ENCODE results near the gene DLG2. TPM values are rescaled to one million over a fixed set of nuclear protein-coding genes. Genes with fewer than 3 reads are reported as not detected.

Gene DLG2
- total and polyA plus RNA-seq, 2 donors, result 4.8 to 6.6 TPM

DNA sequence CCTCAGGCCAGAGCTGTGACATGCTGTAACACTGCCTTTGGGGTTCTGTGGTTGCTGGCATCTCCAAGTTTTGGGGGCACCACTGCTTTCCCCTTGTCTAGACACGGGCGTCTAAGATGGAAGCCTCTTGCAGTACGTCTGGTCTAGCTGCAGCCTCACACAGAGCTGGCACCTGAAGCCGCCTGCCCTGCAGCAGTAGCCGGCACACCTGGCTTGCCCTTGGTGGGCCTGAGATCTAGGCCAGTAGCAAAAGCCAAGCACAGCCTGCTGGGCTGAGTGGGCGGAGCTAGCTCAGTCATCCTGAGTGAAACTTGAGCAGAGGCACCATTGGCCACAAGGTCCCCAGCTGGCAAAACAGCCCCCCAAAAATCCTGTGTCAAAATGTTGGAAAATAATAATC is 154.2 kb downstream of the DLG2 start:
- Histone ChIP-seq H3K27ac (ENCODE audit: low read depth in 1 of 2, low read length in 1 of 2) (no peak overlapping the region), H3K4me3 (ENCODE audit: low read length in 2 of 2) (no peak overlapping the region), H3K36me3 (ENCODE audit: control insufficient read depth in 2 of 2, insufficient read depth in 2 of 2, low read length in 1 of 2) (no peaks in the 10 kb centered on the region), H3K4me1 (ENCODE audit: control insufficient read depth in 2 of 2, insufficient read depth in 2 of 2, low read length in 2 of 2) (no peaks in the 10 kb centered on the region), H3K9me3 (ENCODE audit: control insufficient read depth in 2 of 2, insufficient read depth in 1 of 2, low read length in 1 of 2) (peaks cover 0 to 13% of the 10 kb centered on the region in 2 donors), H3K27me3 (ENCODE audit: control insufficient read depth in 2 of 2, insufficient read depth in 1 of 2, low read length in 1 of 2) (no peaks in the 10 kb centered on the region)
- no peak for DNase-seq (ENCODE audit: low read depth in 6 of 9, low spot score in 9 of 9)
- 98% methylated on average over 6 of the region's 6 CpGs for WGBS

DNA sequence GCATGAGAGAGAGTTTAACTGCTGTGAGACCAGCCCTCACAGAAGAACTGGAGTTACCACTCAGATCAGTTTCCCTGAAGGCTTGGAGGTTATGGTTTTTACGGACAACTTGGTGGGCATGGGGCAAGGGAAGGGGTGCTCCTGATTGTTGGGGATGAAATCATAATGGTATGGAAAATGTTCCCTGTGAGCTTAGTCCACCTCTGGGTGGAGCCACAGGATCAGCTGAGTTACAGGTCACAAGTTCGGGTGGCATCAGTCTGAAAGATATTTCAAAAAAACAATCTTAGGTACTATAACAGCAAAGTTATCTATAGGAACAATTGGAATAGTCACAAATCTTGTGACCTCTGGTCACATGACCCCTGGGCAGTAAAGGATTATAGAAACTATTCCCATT is 162.9 kb downstream of the DLG2 start:
- WGBS, result 87% methylated on average over 2 of the region's 2 CpGs
- Histone ChIP-seq H3K36me3 (ENCODE audit: control insufficient read depth in 2 of 2, insufficient read depth in 2 of 2, low read length in 1 of 2) (no peaks in the 10 kb centered on the region), H3K27ac (ENCODE audit: low read depth in 1 of 2, low read length in 1 of 2) (no peak overlapping the region), H3K4me1 (ENCODE audit: control insufficient read depth in 2 of 2, insufficient read depth in 2 of 2, low read length in 2 of 2) (no peaks in the 10 kb centered on the region), H3K9me3 (ENCODE audit: control insufficient read depth in 2 of 2, insufficient read depth in 1 of 2, low read length in 1 of 2) (peaks cover 0 to 9% of the 10 kb centered on the region in 2 donors), H3K27me3 (ENCODE audit: control insufficient read depth in 2 of 2, insufficient read depth in 1 of 2, low read length in 1 of 2) (no peaks in the 10 kb centered on the region), H3K4me3 (ENCODE audit: low read length in 2 of 2) (no peak overlapping the region)
- no peak for DNase-seq (ENCODE audit: low read depth in 6 of 9, low spot score in 9 of 9)

DNA sequence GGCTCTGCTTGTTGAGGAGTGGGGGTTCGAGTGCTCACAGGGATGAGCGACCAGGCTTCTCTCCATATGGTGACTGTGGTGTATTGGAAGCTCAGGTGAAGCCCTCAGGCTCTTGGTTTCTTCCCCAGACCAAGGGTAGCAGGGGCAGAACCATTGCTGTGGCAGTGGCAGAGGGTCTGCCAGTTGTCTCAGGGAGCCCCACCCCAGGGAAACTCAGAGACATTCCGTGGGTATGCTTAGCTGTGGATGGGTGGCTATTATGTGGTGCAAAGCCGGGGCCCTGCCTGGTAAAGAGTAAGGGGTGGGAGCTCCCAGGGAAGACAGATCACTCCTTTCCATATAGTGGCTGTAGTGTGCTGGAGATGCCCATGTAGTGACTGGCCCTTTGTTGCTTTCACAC is 167.8 kb downstream of the DLG2 start:
- no peak overlapping the region for H3K4me3 ChIP-seq (ENCODE audit: low read length in 2 of 2)
- H3K27ac ChIP-seq (ENCODE audit: low read depth in 1 of 2, low read length in 1 of 2), result no peak overlapping the region
- H3K9me3 ChIP-seq (ENCODE audit: control insufficient read depth in 2 of 2, insufficient read depth in 1 of 2, low read length in 1 of 2), result peaks cover 0 to 15% of the 10 kb centered on the region in 2 donors
- DNase-seq (ENCODE audit: low read depth in 6 of 9, low spot score in 9 of 9), result no peak
- WGBS, result 89% methylated on average over 4 of the region's 4 CpGs
- no peaks in the 10 kb centered on the region for H3K36me3 ChIP-seq (ENCODE audit: control insufficient read depth in 2 of 2, insufficient read depth in 2 of 2, low read length in 1 of 2)
- H3K27me3 ChIP-seq (ENCODE audit: control insufficient read depth in 2 of 2, insufficient read depth in 1 of 2, low read length in 1 of 2), result no peaks in the 10 kb centered on the region
- H3K4me1 ChIP-seq (ENCODE audit: control insufficient read depth in 2 of 2, insufficient read depth in 2 of 2, low read length in 2 of 2), result no peaks in the 10 kb centered on the region

DNA sequence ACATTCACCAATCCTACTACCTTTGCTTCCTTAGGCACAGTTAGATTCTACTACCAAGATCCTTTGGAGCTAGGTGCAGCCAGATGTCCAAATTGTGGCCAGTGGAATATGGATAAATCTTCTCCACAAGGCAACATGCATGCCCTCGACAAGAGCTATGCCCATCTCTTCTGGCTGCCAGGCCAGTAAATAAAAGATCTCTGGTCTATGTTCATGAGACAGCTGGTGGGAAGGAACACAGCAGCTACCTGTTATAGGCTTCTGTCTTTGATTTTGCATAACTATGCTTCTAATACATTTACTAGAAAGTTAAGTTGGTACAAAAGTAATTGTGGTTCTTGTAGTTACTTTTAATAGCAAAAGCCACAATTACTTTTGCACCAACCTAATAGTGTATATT is 182.7 kb downstream of the DLG2 start:
- Histone ChIP-seq H3K36me3 (ENCODE audit: control insufficient read depth in 2 of 2, insufficient read depth in 2 of 2, low read length in 1 of 2) (no peaks in the 10 kb centered on the region), H3K9me3 (ENCODE audit: control insufficient read depth in 2 of 2, insufficient read depth in 1 of 2, low read length in 1 of 2) (no peaks in the 10 kb centered on the region), H3K27ac (ENCODE audit: low read depth in 1 of 2, low read length in 1 of 2) (no peak overlapping the region), H3K27me3 (ENCODE audit: control insufficient read depth in 2 of 2, insufficient read depth in 1 of 2, low read length in 1 of 2) (no peaks in the 10 kb centered on the region), H3K4me3 (ENCODE audit: low read length in 2 of 2) (no peak overlapping the region), H3K4me1 (ENCODE audit: control insufficient read depth in 2 of 2, insufficient read depth in 2 of 2, low read length in 2 of 2) (no peaks in the 10 kb centered on the region)
- no peak for DNase-seq (ENCODE audit: low read depth in 6 of 9, low spot score in 9 of 9)
- 92% methylated on average over 1 of the region's 1 CpG for WGBS

DNA sequence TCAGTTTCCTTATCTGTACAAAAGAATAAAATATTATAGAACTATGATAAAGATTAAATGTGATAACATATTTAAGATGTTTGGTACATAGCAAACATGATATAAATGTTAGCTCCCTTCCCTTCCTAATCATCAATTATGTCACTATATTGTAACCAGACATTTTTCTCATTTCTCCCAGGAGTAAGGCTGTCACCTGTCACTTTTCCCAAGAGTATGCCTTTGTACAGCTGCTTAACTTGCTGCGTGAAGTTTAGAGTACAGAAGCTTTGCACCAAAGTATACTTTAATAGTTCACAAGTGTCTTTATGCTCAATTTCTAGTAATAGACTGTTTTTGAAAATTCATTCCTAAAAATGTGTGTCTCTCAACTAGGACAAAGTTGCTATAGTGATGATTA is 186.9 kb downstream of the DLG2 start:
- no peak for DNase-seq (ENCODE audit: low read depth in 6 of 9, low spot score in 9 of 9)
- no peak overlapping the region for H3K4me3 ChIP-seq (ENCODE audit: low read length in 2 of 2)
- H3K27me3 ChIP-seq (ENCODE audit: control insufficient read depth in 2 of 2, insufficient read depth in 1 of 2, low read length in 1 of 2), result no peaks in the 10 kb centered on the region
- no peak overlapping the region for H3K27ac ChIP-seq (ENCODE audit: low read depth in 1 of 2, low read length in 1 of 2)
- 96% methylated on average over 1 of the region's 1 CpG for WGBS
- H3K36me3 ChIP-seq (ENCODE audit: control insufficient read depth in 2 of 2, insufficient read depth in 2 of 2, low read length in 1 of 2), result no peaks in the 10 kb centered on the region
- no peaks in the 10 kb centered on the region for H3K4me1 ChIP-seq (ENCODE audit: control insufficient read depth in 2 of 2, insufficient read depth in 2 of 2, low read length in 2 of 2)
- H3K9me3 ChIP-seq (ENCODE audit: control insufficient read depth in 2 of 2, insufficient read depth in 1 of 2, low read length in 1 of 2), result no peaks in the 10 kb centered on the region

DNA sequence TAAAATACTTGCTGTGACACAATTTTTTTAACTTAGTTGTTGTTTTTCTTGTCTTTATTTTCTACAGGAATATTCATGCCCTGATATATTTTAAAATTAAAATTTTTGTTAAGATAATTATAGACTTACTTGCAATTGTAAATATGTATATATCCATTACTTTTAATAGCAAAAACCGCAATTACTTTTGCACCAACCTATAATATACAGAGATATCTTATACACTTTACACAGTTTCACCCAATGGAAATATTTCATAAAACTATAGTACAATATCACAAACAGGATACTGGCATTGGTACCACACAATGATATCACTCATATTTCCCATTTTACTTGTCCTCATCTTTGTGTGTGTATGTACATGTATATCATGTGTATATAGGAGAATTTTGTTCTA is 188.8 kb downstream of the DLG2 start:
- no peaks in the 10 kb centered on the region for H3K9me3 ChIP-seq (ENCODE audit: control insufficient read depth in 2 of 2, insufficient read depth in 1 of 2, low read length in 1 of 2)
- no peaks in the 10 kb centered on the region for H3K36me3 ChIP-seq (ENCODE audit: control insufficient read depth in 2 of 2, insufficient read depth in 2 of 2, low read length in 1 of 2)
- H3K4me1 ChIP-seq (ENCODE audit: control insufficient read depth in 2 of 2, insufficient read depth in 2 of 2, low read length in 2 of 2), result no peaks in the 10 kb centered on the region
- DNase-seq (ENCODE audit: low read depth in 6 of 9, low spot score in 9 of 9), result no peak
- H3K27ac ChIP-seq (ENCODE audit: low read depth in 1 of 2, low read length in 1 of 2), result no peak overlapping the region
- 94% methylated on average over 1 of the region's 1 CpG for WGBS
- no peak overlapping the region for H3K4me3 ChIP-seq (ENCODE audit: low read length in 2 of 2)
- no peaks in the 10 kb centered on the region for H3K27me3 ChIP-seq (ENCODE audit: control insufficient read depth in 2 of 2, insufficient read depth in 1 of 2, low read length in 1 of 2)

DNA sequence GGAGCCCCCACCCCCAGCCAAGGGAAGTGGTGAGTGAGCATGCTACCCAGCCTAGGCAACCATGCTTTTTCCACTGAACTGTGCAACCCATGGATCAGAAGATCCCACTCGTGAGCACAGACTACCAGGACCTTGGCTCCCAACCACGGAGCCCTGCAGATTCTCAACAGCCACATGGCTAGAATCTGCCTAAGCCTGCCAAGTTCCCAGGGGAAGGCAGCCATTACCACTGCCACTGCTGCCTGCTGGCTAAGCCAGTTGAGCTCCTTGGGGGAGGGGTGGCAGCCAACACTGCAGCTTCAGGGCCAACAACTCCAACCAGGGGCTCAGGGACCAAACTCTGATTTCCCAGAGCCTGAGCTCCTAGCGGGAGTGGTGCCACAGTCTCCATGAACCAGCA is 195.8 kb downstream of the DLG2 start:
- Histone ChIP-seq H3K4me3 (ENCODE audit: low read length in 2 of 2) (no peak overlapping the region), H3K9me3 (ENCODE audit: control insufficient read depth in 2 of 2, insufficient read depth in 1 of 2, low read length in 1 of 2) (peaks cover 0 to 9% of the 10 kb centered on the region in 2 donors), H3K27ac (ENCODE audit: low read depth in 1 of 2, low read length in 1 of 2) (no peak overlapping the region), H3K27me3 (ENCODE audit: control insufficient read depth in 2 of 2, insufficient read depth in 1 of 2, low read length in 1 of 2) (no peaks in the 10 kb centered on the region), H3K4me1 (ENCODE audit: control insufficient read depth in 2 of 2, insufficient read depth in 2 of 2, low read length in 2 of 2) (no peaks in the 10 kb centered on the region), H3K36me3 (ENCODE audit: control insufficient read depth in 2 of 2, insufficient read depth in 2 of 2, low read length in 1 of 2) (no peaks in the 10 kb centered on the region)
- 93% methylated on average over 3 of the region's 3 CpGs for WGBS
- DNase-seq (ENCODE audit: low read depth in 6 of 9, low spot score in 9 of 9), result no peak

DNA sequence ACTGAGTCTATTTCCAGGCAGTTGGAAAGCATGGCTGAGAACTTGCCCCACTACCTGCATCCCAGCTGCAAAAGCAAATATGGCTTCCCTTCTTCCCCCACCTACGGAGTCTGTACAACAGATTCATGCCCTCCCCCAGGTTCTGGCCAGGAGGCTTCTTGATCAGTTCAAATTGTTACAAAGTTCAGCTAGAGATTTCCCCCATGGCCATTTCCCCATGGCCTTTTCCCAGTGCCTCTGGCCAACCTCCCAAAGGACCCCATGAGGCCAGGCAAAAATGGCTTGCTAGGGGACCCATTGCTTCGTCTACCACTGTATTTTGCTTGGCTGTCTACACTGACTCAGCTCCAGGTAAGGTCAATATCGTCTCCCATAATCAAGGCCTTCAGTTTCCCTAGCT is 203.3 kb downstream of the DLG2 start:
- no peak for DNase-seq (ENCODE audit: low read depth in 6 of 9, low spot score in 9 of 9)
- no peak overlapping the region for H3K4me3 ChIP-seq (ENCODE audit: low read length in 2 of 2)
- no peak overlapping the region for H3K27ac ChIP-seq (ENCODE audit: low read depth in 1 of 2, low read length in 1 of 2)
- H3K4me1 ChIP-seq (ENCODE audit: control insufficient read depth in 2 of 2, insufficient read depth in 2 of 2, low read length in 2 of 2), result no peaks in the 10 kb centered on the region
- H3K9me3 ChIP-seq (ENCODE audit: control insufficient read depth in 2 of 2, insufficient read depth in 1 of 2, low read length in 1 of 2), result peaks cover 0 to 21% of the 10 kb centered on the region in 2 donors
- no peaks in the 10 kb centered on the region for H3K36me3 ChIP-seq (ENCODE audit: control insufficient read depth in 2 of 2, insufficient read depth in 2 of 2, low read length in 1 of 2)
- WGBS, result 89% methylated on average over 3 of the region's 3 CpGs
- no peaks in the 10 kb centered on the region for H3K27me3 ChIP-seq (ENCODE audit: control insufficient read depth in 2 of 2, insufficient read depth in 1 of 2, low read length in 1 of 2)

DNA sequence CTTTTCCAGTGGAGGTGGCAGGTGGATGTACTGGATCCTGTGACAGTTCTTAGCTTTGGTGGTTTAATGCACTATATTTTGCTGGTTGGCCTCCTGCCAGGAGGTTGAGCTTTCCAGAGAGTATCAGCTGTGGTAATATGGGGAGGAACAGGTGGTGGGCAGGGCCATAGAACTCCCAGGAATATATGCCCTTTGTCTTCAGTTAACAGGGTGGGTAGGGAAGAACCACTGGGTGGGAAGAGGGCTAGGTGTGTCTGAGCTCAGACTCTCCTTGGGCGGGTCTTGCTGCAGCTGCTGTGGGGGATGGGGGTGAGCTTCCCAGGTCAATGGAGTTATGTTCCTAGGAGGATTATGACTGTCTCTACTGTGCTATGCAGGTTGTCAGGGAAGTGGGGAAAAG is 203.8 kb downstream of the DLG2 start:
- WGBS, result 91% methylated on average over 1 of the region's 1 CpG
- H3K27me3 ChIP-seq (ENCODE audit: control insufficient read depth in 2 of 2, insufficient read depth in 1 of 2, low read length in 1 of 2), result no peaks in the 10 kb centered on the region
- H3K36me3 ChIP-seq (ENCODE audit: control insufficient read depth in 2 of 2, insufficient read depth in 2 of 2, low read length in 1 of 2), result no peaks in the 10 kb centered on the region
- peaks cover 0 to 21% of the 10 kb centered on the region in 2 donors for H3K9me3 ChIP-seq (ENCODE audit: control insufficient read depth in 2 of 2, insufficient read depth in 1 of 2, low read length in 1 of 2)
- no peak for DNase-seq (ENCODE audit: low read depth in 6 of 9, low spot score in 9 of 9)
- H3K27ac ChIP-seq (ENCODE audit: low read depth in 1 of 2, low read length in 1 of 2), result no peak overlapping the region
- no peaks in the 10 kb centered on the region for H3K4me1 ChIP-seq (ENCODE audit: control insufficient read depth in 2 of 2, insufficient read depth in 2 of 2, low read length in 2 of 2)
- H3K4me3 ChIP-seq (ENCODE audit: low read length in 2 of 2), result no peak overlapping the region

DNA sequence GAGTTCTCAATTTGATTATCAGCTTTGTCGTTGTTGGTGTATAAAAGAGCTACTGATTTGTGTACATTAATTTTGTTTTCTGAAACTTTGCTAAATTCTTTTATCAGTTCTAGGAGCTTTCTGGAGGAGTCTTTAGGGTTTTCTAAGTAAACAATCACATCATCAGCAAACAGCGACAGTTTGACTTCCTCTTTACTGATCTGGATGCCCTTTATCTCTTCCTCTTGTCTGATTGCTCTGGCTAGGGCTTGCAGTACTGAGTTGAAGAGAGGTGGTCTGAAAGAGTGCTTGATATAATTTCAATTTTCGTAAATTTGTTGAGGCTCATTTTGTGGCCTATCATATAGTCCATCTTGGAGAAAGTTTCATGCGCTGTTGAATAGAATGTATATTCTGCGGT is 213.0 kb downstream of the DLG2 start:
- H3K36me3 ChIP-seq (ENCODE audit: control insufficient read depth in 2 of 2, insufficient read depth in 2 of 2, low read length in 1 of 2), result no peaks in the 10 kb centered on the region
- H3K4me1 ChIP-seq (ENCODE audit: control insufficient read depth in 2 of 2, insufficient read depth in 2 of 2, low read length in 2 of 2), result no peaks in the 10 kb centered on the region
- H3K27me3 ChIP-seq (ENCODE audit: control insufficient read depth in 2 of 2, insufficient read depth in 1 of 2, low read length in 1 of 2), result no peaks in the 10 kb centered on the region
- H3K9me3 ChIP-seq (ENCODE audit: control insufficient read depth in 2 of 2, insufficient read depth in 1 of 2, low read length in 1 of 2), result no peaks in the 10 kb centered on the region
- H3K4me3 ChIP-seq (ENCODE audit: low read length in 2 of 2), result no peak overlapping the region
- WGBS, result 87% methylated on average over 5 of the region's 5 CpGs
- DNase-seq (ENCODE audit: low read depth in 6 of 9, low spot score in 9 of 9), result no peak
- H3K27ac ChIP-seq (ENCODE audit: low read depth in 1 of 2, low read length in 1 of 2), result no peak overlapping the region

Measured in thymus (tissue), 11 donors.